ENCODE results near the gene DRAM1. TPM values are rescaled to one million over a fixed set of nuclear protein-coding genes. Genes with fewer than 3 reads are reported as not detected.

DRAM1 gene
- total RNA-seq, 1 donor from 2014 or later = 17.4 TPM

DNA sequence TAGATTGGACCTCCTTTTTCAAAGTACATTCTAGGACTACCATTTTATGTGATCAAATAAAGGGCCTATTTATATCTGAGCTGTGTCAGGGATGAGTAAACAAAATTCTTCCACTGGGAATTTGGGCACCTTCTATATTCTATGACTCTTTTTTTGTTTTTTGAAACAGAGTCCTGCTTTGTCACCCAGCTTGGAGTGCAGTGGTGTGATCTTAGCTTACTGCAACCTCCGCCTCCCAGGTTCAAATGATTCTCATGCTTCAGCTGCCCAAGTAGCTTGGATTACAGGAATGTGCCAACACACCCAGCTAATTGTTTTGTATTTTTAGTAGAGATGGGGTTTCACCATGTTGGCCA is 64.8 kb downstream of the DRAM1 start:
- Mint-ChIP-seq H3K9me3 (no peaks in the 10 kb centered on the region), H3K27ac (no peak overlapping the region), H3K36me3 (no peaks in the 10 kb centered on the region), H3K4me1 (peaks cover 33% of the 10 kb centered on the region), H3K27me3 (ENCODE audit: low read depth) (no peaks in the 10 kb centered on the region), H3K4me3 (no peak overlapping the region)
- TF ChIP-seq, protein P1, sequence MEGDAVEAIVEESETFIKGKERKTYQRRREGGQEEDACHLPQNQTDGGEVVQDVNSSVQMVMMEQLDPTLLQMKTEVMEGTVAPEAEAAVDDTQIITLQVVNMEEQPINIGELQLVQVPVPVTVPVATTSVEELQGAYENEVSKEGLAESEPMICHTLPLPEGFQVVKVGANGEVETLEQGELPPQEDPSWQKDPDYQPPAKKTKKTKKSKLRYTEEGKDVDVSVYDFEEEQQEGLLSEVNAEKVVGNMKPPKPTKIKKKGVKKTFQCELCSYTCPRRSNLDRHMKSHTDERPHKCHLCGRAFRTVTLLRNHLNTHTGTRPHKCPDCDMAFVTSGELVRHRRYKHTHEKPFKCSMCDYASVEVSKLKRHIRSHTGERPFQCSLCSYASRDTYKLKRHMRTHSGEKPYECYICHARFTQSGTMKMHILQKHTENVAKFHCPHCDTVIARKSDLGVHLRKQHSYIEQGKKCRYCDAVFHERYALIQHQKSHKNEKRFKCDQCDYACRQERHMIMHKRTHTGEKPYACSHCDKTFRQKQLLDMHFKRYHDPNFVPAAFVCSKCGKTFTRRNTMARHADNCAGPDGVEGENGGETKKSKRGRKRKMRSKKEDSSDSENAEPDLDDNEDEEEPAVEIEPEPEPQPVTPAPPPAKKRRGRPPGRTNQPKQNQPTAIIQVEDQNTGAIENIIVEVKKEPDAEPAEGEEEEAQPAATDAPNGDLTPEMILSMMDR (IDR thresholded peaks at IDR 0.05; ENCODE audit: unreplicated experiment) = no peak
- no peak for DNase-seq (ENCODE audit: low spot score in 2 of 2, unreplicated experiment in 2 of 2)

DNA sequence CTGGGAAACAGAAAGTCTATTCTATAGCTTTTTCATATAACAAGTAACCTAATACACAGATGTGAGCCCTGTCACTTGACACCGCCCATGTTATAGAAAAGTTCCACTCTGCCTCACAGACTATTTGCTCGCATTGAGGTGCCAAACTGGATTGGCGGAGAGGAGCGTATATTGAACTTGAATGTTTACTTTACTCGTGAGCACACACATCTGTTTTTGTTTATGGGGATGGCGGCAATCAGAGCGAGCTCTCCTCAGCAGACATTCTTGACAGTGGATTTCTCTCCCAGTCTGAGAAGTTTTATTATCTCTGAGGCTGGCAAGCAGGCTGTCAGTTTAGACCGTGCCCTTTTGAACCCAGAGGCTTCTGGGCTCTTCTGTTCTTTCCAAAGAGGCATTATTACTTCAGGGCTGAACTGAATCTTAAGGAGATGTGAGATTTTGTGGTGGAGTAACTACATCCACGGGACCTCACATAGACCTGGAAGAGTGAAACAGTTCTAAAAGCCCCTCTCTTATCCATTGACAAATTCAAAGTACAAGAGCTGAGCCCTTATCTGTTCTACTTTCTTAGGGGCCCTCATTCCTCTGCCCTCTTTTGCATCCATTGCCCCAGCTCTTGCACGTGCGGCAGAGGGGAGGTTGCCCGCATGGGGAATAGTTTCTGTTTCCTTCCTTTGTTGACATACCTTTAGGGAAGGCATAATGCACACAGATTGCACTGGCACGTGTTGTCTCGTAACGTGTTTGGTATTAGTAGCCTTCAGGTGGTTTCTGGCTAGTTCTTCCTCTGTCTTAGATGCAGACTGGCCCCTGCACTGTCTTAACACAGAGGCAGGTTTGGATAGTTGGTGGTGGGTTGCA is 68.2 kb downstream of the DRAM1 start:
- no peaks in the 10 kb centered on the region for H3K36me3 Mint-ChIP-seq
- no peak for DNase-seq (ENCODE audit: low spot score in 2 of 2, unreplicated experiment in 2 of 2)
- H3K9me3 Mint-ChIP-seq = no peaks in the 10 kb centered on the region
- no peaks in the 10 kb centered on the region for H3K27me3 Mint-ChIP-seq (ENCODE audit: low read depth)
- peaks cover 23% of the 10 kb centered on the region for H3K4me1 Mint-ChIP-seq
- no peak overlapping the region for H3K4me3 Mint-ChIP-seq
- TF ChIP-seq, protein P1 (IDR thresholded peaks at IDR 0.05; ENCODE audit: unreplicated experiment) = no peak
- H3K27ac Mint-ChIP-seq = peak overlapping the region; percentile 64

GRCh38 chr12:101946233-101946611 is 68.8 kb downstream of the DRAM1 start:
- H3K36me3 Mint-ChIP-seq = no peaks in the 10 kb centered on the region
- H3K27ac Mint-ChIP-seq = peak overlapping the region; percentile 67
- H3K9me3 Mint-ChIP-seq = no peaks in the 10 kb centered on the region
- no peaks in the 10 kb centered on the region for H3K27me3 Mint-ChIP-seq (ENCODE audit: low read depth)
- no peak for DNase-seq (ENCODE audit: low spot score in 2 of 2, unreplicated experiment in 2 of 2)
- TF ChIP-seq, protein P1 (IDR thresholded peaks at IDR 0.05; ENCODE audit: unreplicated experiment) = no peak
- no peak overlapping the region for H3K4me3 Mint-ChIP-seq
- H3K4me1 Mint-ChIP-seq = peaks cover 17% of the 10 kb centered on the region

- no peak overlapping the region for H3K4me3 Mint-ChIP-seq
- no peak overlapping the region for H3K27ac Mint-ChIP-seq
- peaks cover 14% of the 10 kb centered on the region for H3K4me1 Mint-ChIP-seq
- no peaks in the 10 kb centered on the region for H3K36me3 Mint-ChIP-seq
- H3K9me3 Mint-ChIP-seq = no peaks in the 10 kb centered on the region
- DNase-seq (ENCODE audit: low spot score in 2 of 2, unreplicated experiment in 2 of 2) = no peak
- H3K27me3 Mint-ChIP-seq (ENCODE audit: low read depth) = no peaks in the 10 kb centered on the region
- TF ChIP-seq, protein P1 (IDR thresholded peaks at IDR 0.05; ENCODE audit: unreplicated experiment) = no peak
These were observed 69.9 kb downstream of the DRAM1 start for GRCh38 chr12:101947316-101947715.

DNA sequence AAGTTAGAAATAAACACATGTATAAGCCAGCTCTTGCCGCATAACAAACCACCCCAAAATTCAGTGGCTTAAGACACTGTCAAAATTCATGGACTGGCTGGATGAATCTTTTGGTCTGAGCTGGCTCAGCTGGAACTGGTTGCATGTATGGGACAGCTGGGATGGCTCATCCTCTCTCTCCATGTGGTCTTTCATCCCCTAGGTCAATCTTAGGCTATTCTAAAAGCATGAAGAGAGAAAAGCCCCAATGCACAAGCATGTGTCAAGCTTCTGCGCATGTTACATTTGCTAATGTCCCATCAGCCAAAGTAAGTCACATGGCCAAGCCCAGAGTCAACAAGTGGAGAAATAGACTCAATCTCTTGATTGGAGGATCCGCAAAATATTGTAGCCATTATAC is 71.0 kb downstream of the DRAM1 start:
- Mint-ChIP-seq H3K4me1 (peaks cover 14% of the 10 kb centered on the region), H3K4me3 (no peak overlapping the region), H3K27me3 (ENCODE audit: low read depth) (no peaks in the 10 kb centered on the region), H3K27ac (no peak overlapping the region), H3K36me3 (no peaks in the 10 kb centered on the region), H3K9me3 (no peaks in the 10 kb centered on the region)
- no peak for DNase-seq (ENCODE audit: low spot score in 2 of 2, unreplicated experiment in 2 of 2)
- TF ChIP-seq, protein P1 (IDR thresholded peaks at IDR 0.05; ENCODE audit: unreplicated experiment) = no peak
